Measurements from ENCODE around the gene CPE.
"Not testable (repeated sequence)": the region's sequence is repeated elsewhere in the genome, so short reads cannot be mapped to it uniquely, and the experiment has no call there.

Gene CPE

GRCh38 chr4:165464376-165464775 is 85.6 kb downstream of the CPE start:
- DNase-seq (ENCODE audit: low read depth in 3 of 3) = no peak

GRCh38 chr4:165464813-165465381 is 86.1 kb downstream of the CPE start:
- no peak for DNase-seq (ENCODE audit: low read depth in 3 of 3)

- DNase-seq (ENCODE audit: low read depth in 3 of 3) = no peak
These were observed 91.2 kb downstream of the CPE start for GRCh38 chr4:165470009-165470408.

GRCh38 chr4:165472943-165473676 is 94.3 kb downstream of the CPE start:
- DNase-seq (ENCODE audit: low read depth in 3 of 3) = no peak

GRCh38 chr4:165474784-165475705 is 96.2 kb downstream of the CPE start:
- no peak for DNase-seq (ENCODE audit: low read depth in 3 of 3)

GRCh38 chr4:165475706-165476070 is 96.9 kb downstream of the CPE start:
- DNase-seq (ENCODE audit: low read depth in 3 of 3) = no peak

GRCh38 chr4:165476214-165477098 is 97.6 kb downstream of the CPE start:
- DNase-seq (ENCODE audit: low read depth in 3 of 3) = no peak

GRCh38 chr4:165477799-165478198 is 99.0 kb downstream of the CPE start:
- no peak for DNase-seq (ENCODE audit: low read depth in 3 of 3)

GRCh38 chr4:165478260-165478659 is 99.5 kb downstream of the CPE start:
- DNase-seq (ENCODE audit: low read depth in 3 of 3) = no peak

- DNase-seq (ENCODE audit: low read depth in 3 of 3) = no peak
These were observed 102.4 kb downstream of the CPE start for GRCh38 chr4:165481053-165481835.

- DNase-seq (ENCODE audit: low read depth in 3 of 3) = no peak
These were observed 111.0 kb downstream of the CPE start for GRCh38 chr4:165489786-165490185.

- not testable (repeated sequence) for DNase-seq (ENCODE audit: low read depth in 3 of 3)
These were observed 113.8 kb downstream of the CPE start for GRCh38 chr4:165492583-165492982.

GRCh38 chr4:165493359-165493758 is 114.6 kb downstream of the CPE start:
- peak; percentile 36 to 67 (median 45) for DNase-seq (ENCODE audit: low read depth in 3 of 3)

- DNase-seq (ENCODE audit: low read depth in 3 of 3) = no peak
These were observed 124.4 kb downstream of the CPE start for GRCh38 chr4:165502916-165503907.

GRCh38 chr4:165504184-165504583 is 125.4 kb downstream of the CPE start:
- no peak for DNase-seq (ENCODE audit: low read depth in 3 of 3)

- DNase-seq (ENCODE audit: low read depth in 3 of 3) = no peak
These were observed 127.4 kb downstream of the CPE start for GRCh38 chr4:165505958-165506837.

GRCh38 chr4:165506849-165507248 is 128.0 kb downstream of the CPE start:
- DNase-seq (ENCODE audit: low read depth in 3 of 3) = no peak

GRCh38 chr4:165507381-165507780 is 128.6 kb downstream of the CPE start:
- no peak for DNase-seq (ENCODE audit: low read depth in 3 of 3)

All from stimulated activated CD4-positive, alpha-beta T cell treated with anti-CD3 and anti-CD28 coated beads, TNF-alpha, amount 100 ng/mL, for 24 hours (primary cell).